MM.1S (cell line): ENCODE data around the gene SNX21.

Experiments used
- CTCF ChIP-seq: fragments of 300-600 bp; sonication (generic); IDR thresholded peaks from 2 replicates; pipeline ENCODE4 v1.5.1; 2016; ENCODE audit warnings: antibody characterized with exemption, low read length, mixed read lengths
- EZH2 ChIP-seq: fragments of 300-600 bp; sonication (generic); optimal IDR thresholded peaks from 2 replicates; pipeline ENCODE3; 2017; ENCODE audit warnings: low read depth, mild to moderate bottlenecking, antibody characterized with exemption, low read length, mixed read lengths

GRCh38 chr20:45867819-45868176, 34.2 kb downstream of the SNX21 start:
- TF ChIP-seq EZH2 (no peak), CTCF (no peak)
